DMS53 treated with DMSO at 0.1 percent for 48 hours (cell line): ENCODE results near the gene SLCO3A1.

ENCODE experiments used
- DNase-seq: peaks from one replicate; lab custom pipeline; 2025; ENCODE audit not compliant: unreplicated experiment; lab: John Stamatoyannopoulos, UW

SLCO3A1 gene

GRCh38 chr15:91853511-91853947 lies at the start of gene SLCO3A1:
Gene SLCO3A1 (plus strand): TSS chr15:91853708.
- peak; percentile 26 for DNase-seq

GRCh38 chr15:91807122-91807521 lies 46.4 kb upstream of the SLCO3A1 start:
- DNase-seq = peak; percentile 96

- DNase-seq = no peak
Measured at GRCh38 chr15:91813924-91814323, 39.6 kb upstream of the SLCO3A1 start.

- no peak for DNase-seq
Measured at GRCh38 chr15:91816942-91817341, 36.6 kb upstream of the SLCO3A1 start.

GRCh38 chr15:91821458-91821857 lies 32.0 kb upstream of the SLCO3A1 start:
- DNase-seq = no peak

GRCh38 chr15:91824256-91824655 lies 29.3 kb upstream of the SLCO3A1 start:
- DNase-seq = no peak

GRCh38 chr15:91826443-91826842 lies 27.1 kb upstream of the SLCO3A1 start:
- no peak for DNase-seq

- no peak for DNase-seq
Measured at GRCh38 chr15:91833056-91833455, 20.5 kb upstream of the SLCO3A1 start.

- no peak for DNase-seq
Measured at GRCh38 chr15:91839867-91840266, 13.6 kb upstream of the SLCO3A1 start.

GRCh38 chr15:91841861-91842260 lies 11.6 kb upstream of the SLCO3A1 start:
- no peak for DNase-seq

- no peak for DNase-seq
Measured at GRCh38 chr15:91844341-91844740, 9.2 kb upstream of the SLCO3A1 start.

GRCh38 chr15:91844928-91845327 lies 8.6 kb upstream of the SLCO3A1 start:
- DNase-seq = no peak

GRCh38 chr15:91845720-91846119 lies 7.8 kb upstream of the SLCO3A1 start:
- DNase-seq = no peak

- DNase-seq = no peak
Measured at GRCh38 chr15:91849180-91849579, 4.3 kb upstream of the SLCO3A1 start.

- DNase-seq = no peak
Measured at GRCh38 chr15:91849749-91850161, 3.8 kb upstream of the SLCO3A1 start.

GRCh38 chr15:91852741-91853510 lies 582 bp upstream of the SLCO3A1 start:
- peak; percentile 29 for DNase-seq

- DNase-seq = no peak
Measured at GRCh38 chr15:91853948-91854638, 585 bp downstream of the SLCO3A1 start.

GRCh38 chr15:91854639-91854990 lies 1.1 kb downstream of the SLCO3A1 start:
- DNase-seq = no peak

- no peak for DNase-seq
Measured at GRCh38 chr15:91855241-91855640, 1.7 kb downstream of the SLCO3A1 start.

- DNase-seq = no peak
Measured at GRCh38 chr15:91855684-91856489, 2.4 kb downstream of the SLCO3A1 start.

GRCh38 chr15:91857224-91857585 lies 3.7 kb downstream of the SLCO3A1 start:
- DNase-seq = no peak

GRCh38 chr15:91857772-91858171 lies 4.3 kb downstream of the SLCO3A1 start:
- DNase-seq = no peak
